HG03520 (cell line): ENCODE results near the gene ZFPL1.

ENCODE experiments used
- ATAC-seq: cut with Tn5 transposase; IDR thresholded peaks from one replicate; pipeline ENCODE4 v1.9.1; 2021; ENCODE audit warnings: mild to moderate bottlenecking, moderate library complexity; ENCODE audit not compliant: unreplicated experiment

ZFPL1 gene

GRCh38 chr11:65089621-65090020 is 5.6 kb downstream of the ZFPL1 start:
- no peak for ATAC-seq

- ATAC-seq = no peak
Observed at GRCh38 chr11:65090628-65091027, 6.6 kb downstream of the ZFPL1 start.

- ATAC-seq = no peak
Observed at GRCh38 chr11:65095427-65095826, 11.4 kb downstream of the ZFPL1 start.

GRCh38 chr11:65095974-65096806 is 12.2 kb downstream of the ZFPL1 start, which contains the start of gene VPS51:
VPS51 (plus strand) TSS chr11:65096214; CDS start chr11:65096251, 37 bp downstream.
- peak; percentile 62 for ATAC-seq

- no peak for ATAC-seq
Observed at GRCh38 chr11:65096926-65097325, 12.9 kb downstream of the ZFPL1 start.

GRCh38 chr11:65100674-65101350 is 16.8 kb downstream of the ZFPL1 start:
- no peak for ATAC-seq

GRCh38 chr11:65102142-65103095 is 18.4 kb downstream of the ZFPL1 start:
- ATAC-seq = no peak

- ATAC-seq = no peak
Observed at GRCh38 chr11:65103476-65103875, 19.5 kb downstream of the ZFPL1 start.

GRCh38 chr11:65104628-65105027 is 20.6 kb downstream of the ZFPL1 start:
- no peak for ATAC-seq

GRCh38 chr11:65107078-65107477 is 23.1 kb downstream of the ZFPL1 start:
- ATAC-seq = no peak

GRCh38 chr11:65107751-65108468 is 23.9 kb downstream of the ZFPL1 start:
- no peak for ATAC-seq

GRCh38 chr11:65108469-65109123 is 24.6 kb downstream of the ZFPL1 start:
- no peak for ATAC-seq

GRCh38 chr11:65109231-65110198 is 25.5 kb downstream of the ZFPL1 start:
- ATAC-seq = no peak

- ATAC-seq = peak; percentile 33
Observed at GRCh38 chr11:65110354-65110861, 26.4 kb downstream of the ZFPL1 start.

GRCh38 chr11:65111159-65111743 is 27.2 kb downstream of the ZFPL1 start:
- ATAC-seq = no peak

GRCh38 chr11:65111744-65112545 is 27.9 kb downstream of the ZFPL1 start, which contains the start of gene TM7SF2:
TM7SF2 (plus strand) TSS chr11:65111872; CDS start chr11:65112016, 144 bp downstream.
- ATAC-seq = peak; percentile 53
